ENCODE results near the gene MEI4.

The MEI4 gene

GRCh38 chr6:77853401-77853800 is 200.6 kb downstream of the MEI4 start:
- H3K9me2 ChIP-seq (replicated peaks; ENCODE audit: insufficient read depth, low read length): no peaks in the 10 kb centered on the region
- H3K9me3 ChIP-seq (replicated peaks; ENCODE audit: insufficient read depth, low read length): no peaks in the 10 kb centered on the region
- no peaks in the 10 kb centered on the region for H3K4me1 ChIP-seq (ENCODE audit: low read length)
- no peaks in the 10 kb centered on the region for H4K20me1 ChIP-seq (ENCODE audit: insufficient read depth, low read length)
- H2AFZ ChIP-seq (ENCODE audit: low read length): no peak overlapping the region
- no peaks in the 10 kb centered on the region for H3F3A ChIP-seq (ENCODE audit: insufficient read depth, low read length)
- H3K27ac ChIP-seq (ENCODE audit: low read length): no peak overlapping the region
- TF ChIP-seq EZH2phosphoT487 (IDR thresholded peaks at IDR 0.05; ENCODE audit: low read length): no peak
- TF ChIP-seq CTCF (IDR thresholded peaks at IDR 0.05; ENCODE audit: low read length): no peak
- TF ChIP-seq EZH2 (optimal IDR thresholded peaks at IDR 0.05; ENCODE audit: low read depth, low read length): no peak
- no peaks in the 10 kb centered on the region for H3K27me3 ChIP-seq (replicated peaks; ENCODE audit: insufficient read depth, low read length)
- H3K36me3 ChIP-seq (replicated peaks; ENCODE audit: insufficient read depth, low read length): no peaks in the 10 kb centered on the region
- H3K4me3 ChIP-seq (ENCODE audit: low read length): no peak overlapping the region
- no peak for DNase-seq
- no peaks in the 10 kb centered on the region for H3K79me2 ChIP-seq (ENCODE audit: low read length)
- H3K9ac ChIP-seq (ENCODE audit: low read length): no peak overlapping the region
- H3K4me2 ChIP-seq (ENCODE audit: low read depth, low read length): no peak overlapping the region

GRCh38 chr6:77856391-77856790 is 203.6 kb downstream of the MEI4 start:
- TF ChIP-seq CTCF (IDR thresholded peaks at IDR 0.05; ENCODE audit: low read length): no peak
- no peak for TF ChIP-seq EZH2 (optimal IDR thresholded peaks at IDR 0.05; ENCODE audit: low read depth, low read length)
- TF ChIP-seq EZH2phosphoT487 (IDR thresholded peaks at IDR 0.05; ENCODE audit: low read length): no peak
- no peaks in the 10 kb centered on the region for H3F3A ChIP-seq (ENCODE audit: insufficient read depth, low read length)
- no peak for DNase-seq
- H3K9ac ChIP-seq (ENCODE audit: low read length): no peak overlapping the region
- no peak overlapping the region for H3K27ac ChIP-seq (ENCODE audit: low read length)
- H3K4me1 ChIP-seq (ENCODE audit: low read length): no peaks in the 10 kb centered on the region
- no peaks in the 10 kb centered on the region for H3K79me2 ChIP-seq (ENCODE audit: low read length)
- H3K9me3 ChIP-seq (replicated peaks; ENCODE audit: insufficient read depth, low read length): no peaks in the 10 kb centered on the region
- no peak overlapping the region for H3K4me2 ChIP-seq (ENCODE audit: low read depth, low read length)
- H3K27me3 ChIP-seq (replicated peaks; ENCODE audit: insufficient read depth, low read length): no peaks in the 10 kb centered on the region
- H3K4me3 ChIP-seq (ENCODE audit: low read length): no peak overlapping the region
- no peaks in the 10 kb centered on the region for H3K36me3 ChIP-seq (replicated peaks; ENCODE audit: insufficient read depth, low read length)
- H3K9me2 ChIP-seq (replicated peaks; ENCODE audit: insufficient read depth, low read length): no peaks in the 10 kb centered on the region
- H4K20me1 ChIP-seq (ENCODE audit: insufficient read depth, low read length): no peaks in the 10 kb centered on the region
- no peak overlapping the region for H2AFZ ChIP-seq (ENCODE audit: low read length)

GRCh38 chr6:77857421-77857820 is 204.6 kb downstream of the MEI4 start:
- H3K4me2 ChIP-seq (ENCODE audit: low read depth, low read length): no peak overlapping the region
- H3K27me3 ChIP-seq (replicated peaks; ENCODE audit: insufficient read depth, low read length): no peaks in the 10 kb centered on the region
- H3K4me3 ChIP-seq (ENCODE audit: low read length): no peak overlapping the region
- no peak for TF ChIP-seq EZH2phosphoT487 (IDR thresholded peaks at IDR 0.05; ENCODE audit: low read length)
- TF ChIP-seq EZH2 (optimal IDR thresholded peaks at IDR 0.05; ENCODE audit: low read depth, low read length): no peak
- no peak for TF ChIP-seq CTCF (IDR thresholded peaks at IDR 0.05; ENCODE audit: low read length)
- H3K4me1 ChIP-seq (ENCODE audit: low read length): no peaks in the 10 kb centered on the region
- H3K27ac ChIP-seq (ENCODE audit: low read length): no peak overlapping the region
- H3K9ac ChIP-seq (ENCODE audit: low read length): no peak overlapping the region
- no peaks in the 10 kb centered on the region for H3K9me3 ChIP-seq (replicated peaks; ENCODE audit: insufficient read depth, low read length)
- no peaks in the 10 kb centered on the region for H3F3A ChIP-seq (ENCODE audit: insufficient read depth, low read length)
- H2AFZ ChIP-seq (ENCODE audit: low read length): no peak overlapping the region
- H3K9me2 ChIP-seq (replicated peaks; ENCODE audit: insufficient read depth, low read length): no peaks in the 10 kb centered on the region
- no peaks in the 10 kb centered on the region for H3K79me2 ChIP-seq (ENCODE audit: low read length)
- no peaks in the 10 kb centered on the region for H4K20me1 ChIP-seq (ENCODE audit: insufficient read depth, low read length)
- H3K36me3 ChIP-seq (replicated peaks; ENCODE audit: insufficient read depth, low read length): no peaks in the 10 kb centered on the region
- DNase-seq: no peak
